Mesothelial cell of epicardium (in vitro differentiated cells): ENCODE results near the gene RRN3. TPM values are rescaled to one million over a fixed set of nuclear protein-coding genes. Genes with fewer than 3 reads are reported as not detected.
"Not testable (repeated sequence)": the region's sequence is repeated elsewhere in the genome, so short reads cannot be mapped to it uniquely, and the experiment has no call there.

Experiments used
- DNase-seq, 2 experiments: peaks; one replicate each; pipeline ENCODE4 v3.0.0; 2021; ENCODE audit warnings: low spot score in 2 of 2; ENCODE audit not compliant: unreplicated experiment in 2 of 2
- H3K27ac Mint-ChIP-seq: 2 replicates; pipeline ENCODE4 v1.8.0; 2021; ENCODE audit warnings: mixed read lengths
- H3K27me3 Mint-ChIP-seq: 2 replicates; pipeline ENCODE4 v1.8.0; 2021; ENCODE audit warnings: low read depth, mixed read lengths
- H3K36me3 Mint-ChIP-seq: 2 replicates; pipeline ENCODE4 v1.8.0; 2021; ENCODE audit warnings: mixed read lengths
- H3K4me1 Mint-ChIP-seq: 2 replicates; pipeline ENCODE4 v1.8.0; 2021; ENCODE audit warnings: mixed read lengths
- H3K4me3 Mint-ChIP-seq: 2 replicates; pipeline ENCODE4 v1.8.0; 2021; ENCODE audit warnings: mild to moderate bottlenecking, moderate library complexity, mixed read lengths
- H3K9me3 Mint-ChIP-seq: 2 replicates; pipeline ENCODE4 v1.8.0; 2021; ENCODE audit warnings: mixed read lengths
- total RNA-seq: library from RNA; stranded (reverse); gene quantifications from 3 replicates; pipeline ENCODE4 v1.2.1, GENCODE V29; 2021
- TF ChIP-seq, protein P1 (sequence below): fragments of 200-600 bp; sonication (generic); IDR thresholded peaks from one replicate; pipeline ENCODE4 v1.5.0; 2021; ENCODE audit warnings: antibody characterized with exemption; ENCODE audit not compliant: unreplicated experiment

RRN3 gene
- total RNA-seq, 1 donor from 2014 or later: 31.9 TPM

GRCh38 chr16:15031179-15031578 lies 62.9 kb downstream of the RRN3 start:
- TF ChIP-seq, protein P1, sequence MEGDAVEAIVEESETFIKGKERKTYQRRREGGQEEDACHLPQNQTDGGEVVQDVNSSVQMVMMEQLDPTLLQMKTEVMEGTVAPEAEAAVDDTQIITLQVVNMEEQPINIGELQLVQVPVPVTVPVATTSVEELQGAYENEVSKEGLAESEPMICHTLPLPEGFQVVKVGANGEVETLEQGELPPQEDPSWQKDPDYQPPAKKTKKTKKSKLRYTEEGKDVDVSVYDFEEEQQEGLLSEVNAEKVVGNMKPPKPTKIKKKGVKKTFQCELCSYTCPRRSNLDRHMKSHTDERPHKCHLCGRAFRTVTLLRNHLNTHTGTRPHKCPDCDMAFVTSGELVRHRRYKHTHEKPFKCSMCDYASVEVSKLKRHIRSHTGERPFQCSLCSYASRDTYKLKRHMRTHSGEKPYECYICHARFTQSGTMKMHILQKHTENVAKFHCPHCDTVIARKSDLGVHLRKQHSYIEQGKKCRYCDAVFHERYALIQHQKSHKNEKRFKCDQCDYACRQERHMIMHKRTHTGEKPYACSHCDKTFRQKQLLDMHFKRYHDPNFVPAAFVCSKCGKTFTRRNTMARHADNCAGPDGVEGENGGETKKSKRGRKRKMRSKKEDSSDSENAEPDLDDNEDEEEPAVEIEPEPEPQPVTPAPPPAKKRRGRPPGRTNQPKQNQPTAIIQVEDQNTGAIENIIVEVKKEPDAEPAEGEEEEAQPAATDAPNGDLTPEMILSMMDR: no peak
- H3K27me3 Mint-ChIP-seq: no peaks in the 10 kb centered on the region
- peaks cover 40% of the 10 kb centered on the region for H3K36me3 Mint-ChIP-seq
- H3K9me3 Mint-ChIP-seq: no peaks in the 10 kb centered on the region
- no peak overlapping the region for H3K27ac Mint-ChIP-seq
- DNase-seq: no peak
- no peak overlapping the region for H3K4me3 Mint-ChIP-seq
- H3K4me1 Mint-ChIP-seq: no peaks in the 10 kb centered on the region

DNA sequence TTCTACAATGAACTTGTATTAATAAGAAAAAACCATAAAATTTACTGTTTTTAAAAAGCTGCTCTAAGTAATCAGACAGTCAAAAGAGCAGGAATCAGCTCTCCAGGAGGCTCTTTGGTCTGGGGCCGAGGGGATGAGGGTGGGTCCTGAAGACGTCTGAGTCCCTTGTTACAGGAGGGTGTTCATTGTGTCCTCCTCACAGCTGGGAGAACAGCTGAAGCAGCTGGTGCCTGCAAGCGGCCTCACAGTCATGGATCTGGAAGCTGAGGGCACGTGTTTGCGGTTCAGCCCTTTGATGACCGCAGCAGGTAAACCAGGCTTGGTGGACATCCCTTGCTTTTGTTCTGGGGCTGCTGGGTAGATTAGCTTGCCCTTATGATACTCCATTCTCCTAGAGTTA lies 64.3 kb downstream of the RRN3 start:
- not testable (repeated sequence) for H3K27ac Mint-ChIP-seq, H3K4me1 Mint-ChIP-seq, H3K9me3 Mint-ChIP-seq, DNase-seq, H3K27me3 Mint-ChIP-seq, H3K4me3 Mint-ChIP-seq
- peaks cover 41% of the 10 kb centered on the region for H3K36me3 Mint-ChIP-seq

- Mint-ChIP-seq H3K27ac (peak overlapping the region; percentile 55), H3K36me3 (peaks cover 42% of the 10 kb centered on the region)
- not testable (repeated sequence) for H3K4me3 Mint-ChIP-seq, H3K4me1 Mint-ChIP-seq, DNase-seq, H3K9me3 Mint-ChIP-seq, H3K27me3 Mint-ChIP-seq
These were observed 65.0 kb downstream of the RRN3 start for GRCh38 chr16:15028801-15029698.

- not testable (repeated sequence) for DNase-seq
These were observed 65.7 kb downstream of the RRN3 start for GRCh38 chr16:15028345-15028715.

GRCh38 chr16:15027503-15028344 lies 66.3 kb downstream of the RRN3 start:
- Mint-ChIP-seq H3K36me3 (peaks cover 46% of the 10 kb centered on the region), H3K27ac (peak overlapping the region; percentile 19)
- H3K27me3 Mint-ChIP-seq, H3K9me3 Mint-ChIP-seq, H3K4me1 Mint-ChIP-seq, H3K4me3 Mint-ChIP-seq, DNase-seq: not testable (repeated sequence)

More at GRCh38 chr16:15028345-15028715, 65.7 kb downstream of the RRN3 start:
- H3K9me3 Mint-ChIP-seq, H3K27me3 Mint-ChIP-seq, H3K4me1 Mint-ChIP-seq, H3K4me3 Mint-ChIP-seq: not testable (repeated sequence)
- Mint-ChIP-seq H3K27ac (peak overlapping the region; percentile 55), H3K36me3 (peaks cover 44% of the 10 kb centered on the region)

- peaks cover 50% of the 10 kb centered on the region for H3K36me3 Mint-ChIP-seq
- H3K9me3 Mint-ChIP-seq, H3K27ac Mint-ChIP-seq, DNase-seq, H3K4me3 Mint-ChIP-seq, H3K4me1 Mint-ChIP-seq, H3K27me3 Mint-ChIP-seq: not testable (repeated sequence)
These were observed 67.0 kb downstream of the RRN3 start for GRCh38 chr16:15027051-15027450.

DNA sequence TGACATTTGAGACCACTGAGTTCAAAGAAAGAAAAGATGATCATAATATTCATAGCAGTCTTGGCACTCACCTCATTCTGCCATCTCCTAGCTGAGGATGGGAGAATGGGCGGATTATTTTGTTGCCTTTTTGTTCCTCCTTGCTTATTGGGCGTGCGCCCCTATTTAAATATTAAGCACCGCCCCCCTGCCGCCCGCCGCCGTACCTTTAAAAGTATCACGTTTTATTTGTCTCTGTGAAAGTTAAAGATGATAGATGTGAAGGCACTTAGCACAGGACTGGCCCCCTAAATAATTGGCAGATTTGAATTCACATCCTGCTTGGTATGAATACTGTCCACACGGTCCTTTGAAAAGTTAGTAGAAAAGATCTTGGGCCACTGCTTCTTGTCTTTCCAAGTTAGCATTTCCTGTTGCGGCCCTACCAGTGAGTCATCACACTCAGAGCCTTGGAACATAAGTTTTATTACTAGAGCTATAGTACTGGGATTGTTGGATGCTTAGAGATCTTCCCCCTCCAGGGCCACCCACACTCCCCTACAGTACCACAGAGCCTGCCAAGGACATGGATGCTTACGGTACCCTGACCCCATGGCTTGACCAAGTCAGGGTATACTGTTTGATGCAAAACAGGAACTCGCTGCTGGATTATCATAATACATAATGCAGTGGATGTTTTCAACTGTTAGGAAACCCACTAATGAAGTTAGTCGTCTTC lies 68.7 kb downstream of the RRN3 start:
- DNase-seq, H3K4me1 Mint-ChIP-seq, H3K9me3 Mint-ChIP-seq, H3K27me3 Mint-ChIP-seq, H3K4me3 Mint-ChIP-seq: not testable (repeated sequence)
- peaks cover 38% of the 10 kb centered on the region for H3K36me3 Mint-ChIP-seq
- H3K27ac Mint-ChIP-seq: peak overlapping the region; percentile 68

DNA sequence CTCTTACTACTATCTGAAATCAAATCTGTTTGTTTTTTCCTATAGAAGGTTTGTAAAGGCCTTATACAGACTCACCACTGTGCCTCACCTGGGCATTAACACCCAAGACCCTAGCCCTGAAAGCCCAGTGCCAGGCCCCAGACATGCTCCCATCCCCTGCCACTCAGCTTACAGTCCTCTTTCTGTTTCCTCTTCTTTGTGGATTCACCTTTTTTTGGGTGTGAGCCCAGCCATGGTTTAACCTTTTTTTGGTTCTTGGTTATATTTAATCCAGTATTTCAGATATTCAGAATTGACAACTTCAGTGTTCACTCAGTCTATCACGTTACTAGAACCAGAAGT lies 69.2 kb downstream of the RRN3 start:
- H3K9me3 Mint-ChIP-seq, H3K4me3 Mint-ChIP-seq, H3K4me1 Mint-ChIP-seq, H3K27me3 Mint-ChIP-seq, DNase-seq: not testable (repeated sequence)
- Mint-ChIP-seq H3K27ac (peak overlapping the region; percentile 5), H3K36me3 (peaks cover 37% of the 10 kb centered on the region)

DNA sequence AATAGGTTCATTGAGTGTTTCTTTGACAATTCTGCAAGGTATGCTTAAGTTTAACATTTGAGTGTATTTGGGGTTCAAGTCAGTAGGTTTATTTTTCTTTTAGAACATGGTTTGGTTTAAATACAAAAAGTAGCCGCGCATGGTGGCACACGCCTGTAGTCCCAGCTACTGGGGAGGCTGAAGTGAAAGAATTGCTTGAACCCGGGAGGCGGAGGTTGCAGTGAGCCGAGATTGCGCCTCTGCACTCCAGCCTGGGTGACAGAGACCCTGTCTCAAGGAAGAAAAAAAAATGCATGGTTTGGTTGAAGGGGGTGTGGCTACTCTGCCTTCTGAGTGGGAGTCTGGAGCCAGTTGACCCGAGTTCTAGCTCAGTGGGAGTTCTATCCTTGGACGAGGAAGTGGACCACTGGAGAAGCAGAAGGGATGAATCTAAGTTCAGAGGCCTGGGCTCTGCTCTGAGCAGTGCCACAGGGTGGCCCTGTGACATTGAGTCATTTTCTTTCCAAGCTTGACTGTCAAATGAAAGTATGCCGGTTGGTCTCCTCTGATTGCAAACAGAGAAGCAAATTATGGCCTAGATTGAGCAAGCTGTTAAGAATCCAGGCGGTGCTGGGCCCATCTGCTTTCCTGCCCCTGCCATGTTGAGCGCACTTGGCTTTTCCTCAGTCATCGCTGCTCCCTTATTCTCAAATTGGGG lies 70.5 kb downstream of the RRN3 start:
- H3K4me3 Mint-ChIP-seq, H3K9me3 Mint-ChIP-seq, H3K27me3 Mint-ChIP-seq, H3K4me1 Mint-ChIP-seq, DNase-seq: not testable (repeated sequence)
- peaks cover 41% of the 10 kb centered on the region for H3K36me3 Mint-ChIP-seq
- H3K27ac Mint-ChIP-seq: peak overlapping the region; percentile 31

GRCh38 chr16:15022194-15022593 lies 71.9 kb downstream of the RRN3 start:
- peaks cover 42% of the 10 kb centered on the region for H3K36me3 Mint-ChIP-seq
- not testable (repeated sequence) for H3K9me3 Mint-ChIP-seq, H3K4me3 Mint-ChIP-seq, H3K27ac Mint-ChIP-seq, DNase-seq, H3K27me3 Mint-ChIP-seq, H3K4me1 Mint-ChIP-seq

- not testable (repeated sequence) for H3K9me3 Mint-ChIP-seq, H3K4me3 Mint-ChIP-seq, H3K27ac Mint-ChIP-seq, H3K27me3 Mint-ChIP-seq, H3K4me1 Mint-ChIP-seq, DNase-seq
- H3K36me3 Mint-ChIP-seq: peaks cover 47% of the 10 kb centered on the region
These were observed 72.6 kb downstream of the RRN3 start for GRCh38 chr16:15021429-15021828.

GRCh38 chr16:15016951-15017580 lies 77.0 kb downstream of the RRN3 start:
- H3K9me3 Mint-ChIP-seq, H3K27ac Mint-ChIP-seq, H3K4me1 Mint-ChIP-seq, DNase-seq, H3K27me3 Mint-ChIP-seq, H3K4me3 Mint-ChIP-seq: not testable (repeated sequence)
- H3K36me3 Mint-ChIP-seq: peaks cover 37% of the 10 kb centered on the region
